ENCODE measurements around the gene LNX1. TPM values are rescaled to one million over a fixed set of nuclear protein-coding genes. Genes with fewer than 3 reads are reported as not detected.

Gene LNX1
- total and polyA plus RNA-seq, 2 donors (not counting 3 experiments of a cell fraction or from before 2014, with no cell fraction given): 0.72 to 1.3 TPM

- no peaks in the 10 kb centered on the region for H3K79me2 ChIP-seq (ENCODE audit: control insufficient read depth, insufficient read depth, low read length)
- H3K36me3 ChIP-seq (ENCODE audit: control insufficient read depth in 2 of 2, extremely low read depth in 1 of 2, insufficient read depth in 2 of 2, low read length in 2 of 2): no peaks in the 10 kb centered on the region
- intact Hi-C loops (cut with micrococcal nuclease): loop anchor here (1.0 to 2.0 kb wide), 3 partner anchors 15 to 43 kb away; no protein-coding TSS in a partner anchor
- no peaks in the 10 kb centered on the region for H3K9me1 ChIP-seq (replicated peaks; ENCODE audit: control insufficient read depth, extremely low read depth, insufficient read depth, low read length)
- ChIA-PET CTCF (interaction anchor here (0.6 to 1.7 kb wide), 7 partner anchors 10 to 642 kb away, joined by 3 to 7 read pairs (median 4); no protein-coding TSS in a partner anchor), POLR2A (no interaction called here)
- H3K27ac ChIP-seq (ENCODE audit: insufficient read depth, low read depth, low read length): peak overlapping the region; percentile 44
- peak overlapping the region; percentile 29 for H2AFZ ChIP-seq (ENCODE audit: low read depth, low read length)
- FAIRE-seq: no peak
- dilution Hi-C loops (cut with MboI; ENCODE audit: extremely low pct_ligation_motif_present, low sequenced_read_pairs): no loop called here
- peak overlapping the region; percentile 73 for H3K4me2 ChIP-seq (ENCODE audit: insufficient read depth, low read length)
- H3K4me1 ChIP-seq (ENCODE audit: control insufficient read depth, extremely low read depth, insufficient read depth, low read length): peaks cover 9% of the 10 kb centered on the region
- no TSS peak for BruUV-seq (replicated peaks)
- no peak for TF ChIP-seq CTCF (IDR thresholded peaks at IDR 0.05; ENCODE audit: extremely low read depth in 1 of 2, insufficient read depth in 1 of 2, low read depth in 1 of 2, low read length in 2 of 2)
- no peak for TF ChIP-seq POLR2AphosphoS5 (IDR thresholded peaks at IDR 0.05; ENCODE audit: insufficient read depth, low read depth, low read length)
- TF ChIP-seq JUN (IDR thresholded peaks at IDR 0.05; ENCODE audit: borderline replicate concordance, insufficient read depth, insufficient read length, low read depth): no peak
- TF ChIP-seq MYC (IDR thresholded peaks at IDR 0.05; ENCODE audit: low read depth, low read length): no peak
- no peak for TF ChIP-seq EZH2 (IDR thresholded peaks at IDR 0.05; ENCODE audit: borderline replicate concordance, low read depth, low read length, severe bottlenecking)
- TF ChIP-seq POLR2A (IDR thresholded peaks at IDR 0.05; ENCODE audit: low read depth, low read length): no peak
- TF ChIP-seq MAX (IDR thresholded peaks at IDR 0.05; ENCODE audit: insufficient read depth, insufficient read length): no peak
- no peak for TF ChIP-seq GATA2 (IDR thresholded peaks at IDR 0.05; ENCODE audit: insufficient read depth, insufficient read length, low read depth, low read length)
- no peak for TF ChIP-seq FOS (IDR thresholded peaks at IDR 0.05; ENCODE audit: borderline replicate concordance, insufficient read depth, low read length)
- no peak overlapping the region for H3K9ac ChIP-seq (replicated peaks; ENCODE audit: extremely low read depth, insufficient read depth, low read length)
- H4K20me1 ChIP-seq (replicated peaks; ENCODE audit: control insufficient read depth, extremely low read depth, insufficient read depth, low read length): no peaks in the 10 kb centered on the region
- H3K9me3 ChIP-seq (replicated peaks; ENCODE audit: control insufficient read depth, insufficient read depth, low read length): no peaks in the 10 kb centered on the region
- peak; percentile 13 for DNase-seq (ENCODE audit: low read depth, low spot score)
- H3K4me3 ChIP-seq (replicated peaks in 1 of 3; ENCODE audit: insufficient read depth in 1 of 3, low read depth in 1 of 3, low read length in 3 of 3): no peak overlapping the region
- H3K27me3 ChIP-seq (ENCODE audit: control insufficient read depth in 2 of 2, insufficient read depth in 2 of 2, low read length in 2 of 2): no peaks in the 10 kb centered on the region
These were observed 836 bp upstream of the LNX1 start for GRCh38 chr4:53592122-53592521.

All from endothelial cell of umbilical vein (primary cell).